Measurements from ENCODE around the gene SPRR1B.
A peak's percentile ranks its signal among the peaks of the same experiment; 100 is the strongest.
"Not testable (repeated sequence)": the region's sequence is repeated elsewhere in the genome, so short reads cannot be mapped to it uniquely, and the experiment has no call there.

The SPRR1B gene

DNA sequence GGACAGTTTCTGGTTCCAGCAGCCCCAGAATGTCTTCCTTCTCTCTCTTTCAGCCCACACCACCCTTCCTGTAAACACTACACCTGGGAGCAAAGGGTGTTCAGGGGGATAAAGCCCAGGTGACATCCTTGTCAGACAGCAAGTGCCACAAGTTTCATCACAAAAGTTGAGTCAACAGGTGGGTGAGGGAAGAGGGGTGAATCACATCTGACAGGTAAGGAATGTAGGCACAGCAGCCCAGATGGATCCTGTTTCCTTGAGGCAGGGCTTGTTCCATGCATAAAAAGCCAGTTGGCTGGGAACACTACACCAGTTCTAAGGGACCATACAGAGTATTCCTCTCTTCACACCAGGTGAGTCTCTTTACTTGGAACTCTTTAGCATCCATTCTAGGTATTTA, at the start of gene SPRR1B:
Gene SPRR1B, plus strand, starts transcription at position 309 of the 400 bp plus-strand sequence. CDS start 1,143 bp downstream, outside the sequence.
- no peak for DNase-seq

DNA sequence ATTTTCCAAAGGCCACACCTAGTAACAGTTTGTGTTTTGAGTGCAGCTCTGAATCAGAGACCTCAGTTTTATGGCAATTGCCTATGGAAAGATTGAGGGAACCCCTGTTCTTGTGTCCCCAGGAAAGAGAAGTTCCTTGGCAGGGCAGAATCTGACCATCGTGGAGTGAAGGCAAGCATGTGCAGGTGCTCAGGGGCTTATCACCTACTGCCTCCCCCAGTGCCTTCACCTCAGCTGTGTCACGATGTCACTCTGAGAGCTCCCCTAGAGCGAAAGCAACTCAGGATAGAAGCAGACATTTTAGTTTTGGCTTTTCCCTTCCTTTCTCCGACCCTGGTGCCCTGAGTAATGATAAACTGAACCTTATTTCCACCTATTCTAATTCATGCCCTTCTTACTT, 48.9 kb upstream of the SPRR1B start:
- DNase-seq = no peak

DNA sequence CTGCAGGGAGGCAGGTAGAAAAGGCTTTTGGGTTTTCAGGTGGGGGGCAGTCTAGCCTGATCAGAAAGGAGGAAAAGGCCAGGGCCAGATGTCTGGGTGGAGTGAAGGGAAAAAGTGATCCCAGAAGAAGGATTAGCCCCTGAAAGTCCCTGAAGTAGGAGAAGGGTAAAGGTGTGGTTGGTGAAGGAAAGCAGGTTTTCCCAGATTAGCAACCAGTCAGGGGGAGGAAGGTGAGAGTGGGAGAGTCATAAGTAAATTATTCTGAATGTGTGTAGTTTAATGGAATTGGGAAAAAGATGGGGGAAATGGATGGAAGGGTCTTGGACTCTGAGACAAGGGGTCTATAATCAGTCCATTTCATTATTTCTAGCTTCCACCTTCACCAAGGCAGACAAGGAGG, 47.8 kb upstream of the SPRR1B start:
- DNase-seq = no peak

DNA sequence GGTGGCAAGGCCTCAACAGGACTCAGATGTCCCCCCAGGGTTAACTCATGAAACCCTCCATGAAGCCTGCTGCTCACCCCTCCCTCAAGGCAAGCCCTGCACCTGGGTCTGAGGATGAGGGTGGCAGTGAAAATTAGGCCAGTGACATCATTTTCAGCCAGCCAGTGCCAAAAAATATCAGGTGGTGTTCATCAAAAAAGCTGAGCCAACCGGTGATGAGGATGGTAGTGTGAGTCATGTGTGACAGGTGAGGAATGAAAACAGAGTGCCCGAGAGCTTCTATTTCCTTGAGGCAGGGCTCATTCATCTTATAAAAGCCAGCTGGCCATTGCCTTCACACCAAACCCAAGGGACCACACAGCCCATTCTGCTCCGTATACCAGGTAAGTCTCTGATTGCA, 47.3 kb upstream of the SPRR1B start, which contains the start of gene SPRR1A:
Gene SPRR1A, plus strand, starts transcription at position 339 of the 400 bp plus-strand sequence. CDS start 1,150 bp downstream, outside the sequence.
- DNase-seq = no peak

DNA sequence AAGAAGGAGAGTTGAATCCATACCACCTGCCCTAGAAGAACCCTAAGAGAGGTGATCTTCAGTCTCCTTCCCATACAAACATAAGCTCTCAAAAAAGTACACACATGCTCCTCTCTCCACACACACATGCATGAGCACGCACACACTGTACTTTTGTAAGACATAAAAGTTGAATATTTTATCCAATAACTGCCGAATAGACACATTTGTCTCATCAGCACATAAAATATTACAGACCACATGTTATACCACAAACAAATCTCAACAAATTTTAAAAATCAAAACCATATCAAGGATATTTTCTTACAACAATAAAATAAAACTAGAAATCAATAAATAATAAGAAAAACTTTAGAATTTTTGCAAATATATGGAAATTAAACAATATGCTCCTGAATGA, 44.4 kb upstream of the SPRR1B start:
- no peak for DNase-seq

DNA sequence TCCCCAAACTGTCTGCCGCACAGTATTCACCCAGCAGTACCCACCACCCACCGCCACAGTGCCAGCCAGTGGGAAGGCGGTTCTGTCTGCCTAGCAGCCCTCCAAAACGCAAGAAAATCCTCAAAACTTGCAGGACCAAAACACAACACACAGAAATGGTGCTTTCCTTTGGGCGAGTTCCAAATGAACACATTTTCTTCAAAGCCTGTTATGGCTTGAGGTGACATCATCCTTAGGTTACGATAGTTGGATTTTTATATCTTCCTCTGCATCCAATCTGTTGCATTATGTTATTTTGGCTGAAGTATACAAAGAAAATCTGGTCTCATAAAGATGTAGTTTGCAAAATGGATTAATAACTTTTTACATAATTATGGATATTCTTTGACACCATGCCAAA, 37.8 kb upstream of the SPRR1B start:
- no peak for DNase-seq

GRCh38 chr1:152995842-152996241, 35.2 kb upstream of the SPRR1B start:
- DNase-seq = no peak

DNA sequence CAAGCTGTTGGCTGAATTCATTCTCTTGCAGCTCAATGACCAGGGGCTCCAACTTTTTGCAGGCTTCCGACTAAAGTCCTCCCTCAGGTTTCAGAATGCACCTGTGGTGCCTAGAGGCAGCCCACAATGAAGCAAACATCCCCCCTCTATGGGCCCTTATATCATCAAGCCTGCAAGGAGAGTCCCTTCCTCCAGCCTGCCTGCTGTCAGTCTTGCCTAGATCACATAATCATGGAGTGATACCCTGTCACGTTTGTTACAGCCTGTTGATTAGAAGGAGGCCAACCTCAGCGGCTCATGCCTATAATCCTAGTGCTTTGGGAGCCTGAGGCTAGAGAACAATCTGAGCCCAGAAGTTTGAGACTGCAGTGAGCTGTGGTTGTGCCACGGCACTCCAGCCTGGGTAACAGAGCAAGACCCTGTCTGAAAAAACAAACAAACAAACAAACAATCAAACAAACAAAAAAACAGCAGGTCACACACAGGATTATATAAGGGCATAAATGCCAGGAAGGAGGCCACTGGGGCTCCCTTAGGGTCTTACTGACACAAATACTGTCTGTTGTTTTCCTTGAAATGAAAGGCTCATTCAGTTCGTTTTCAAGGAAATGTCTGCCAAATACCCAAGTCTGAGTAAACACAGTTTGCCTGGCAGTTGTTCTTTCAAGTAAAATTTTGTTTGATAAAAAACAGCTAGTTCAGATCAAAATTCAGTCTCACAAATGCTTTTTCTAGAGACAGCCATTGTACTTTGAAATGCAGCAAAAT, 34.2 kb upstream of the SPRR1B start:
- DNase-seq = no peak

- peak; percentile 60 for DNase-seq
Measured at GRCh38 chr1:152997901-152998300, 33.1 kb upstream of the SPRR1B start.

DNA sequence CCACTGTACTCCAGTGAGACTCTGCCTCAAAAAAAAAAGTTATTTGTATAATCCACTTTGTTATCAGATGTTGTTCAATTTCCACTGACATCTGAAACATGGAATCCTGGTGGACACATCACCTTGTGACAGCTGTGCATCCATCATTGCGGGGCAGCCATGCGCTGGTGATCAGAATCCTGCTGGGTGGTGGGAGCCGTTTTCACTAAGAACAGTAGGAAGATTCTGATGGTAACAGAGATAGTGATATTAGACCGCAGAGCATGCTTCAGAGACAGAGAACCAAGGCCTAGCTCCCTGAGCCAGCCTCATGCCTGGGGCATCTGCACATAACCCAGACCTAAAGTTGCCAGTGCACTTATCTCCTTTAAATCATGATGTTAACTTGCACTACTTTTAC, 32.5 kb upstream of the SPRR1B start:
- DNase-seq = no peak

- DNase-seq = no peak
Measured at GRCh38 chr1:152999818-153000217, 31.2 kb upstream of the SPRR1B start.

GRCh38 chr1:153000294-153000693, 30.7 kb upstream of the SPRR1B start:
- DNase-seq = no peak

DNA sequence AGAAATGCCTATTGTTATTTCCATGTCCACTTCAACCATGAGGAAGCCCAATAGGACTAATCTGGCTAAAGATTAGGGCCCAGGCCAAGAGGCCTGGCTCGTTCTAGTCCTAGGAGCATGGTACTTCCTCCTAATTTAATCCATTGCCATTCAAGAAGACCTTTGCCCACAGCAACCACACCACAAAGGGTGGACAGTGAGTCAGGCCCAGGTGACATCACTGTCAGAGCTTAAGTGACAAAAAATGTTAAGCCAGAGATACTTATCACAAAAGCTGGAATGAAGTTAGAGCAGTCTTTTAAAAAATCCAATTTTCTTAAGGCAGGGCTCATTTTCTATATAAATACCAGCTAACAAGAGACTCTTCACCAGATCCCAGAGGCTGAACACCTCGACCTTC, 29.6 kb upstream of the SPRR1B start, which contains the start of gene SPRR3:
Gene SPRR3, plus strand, starts transcription at position 368 of the 400 bp plus-strand sequence. CDS start 1,272 bp downstream, outside the sequence.
- DNase-seq = no peak

GRCh38 chr1:153011235-153011758, 19.7 kb upstream of the SPRR1B start:
- not testable (repeated sequence) for DNase-seq

- DNase-seq = not testable (repeated sequence)
Measured at GRCh38 chr1:153021829-153022228, 9.2 kb upstream of the SPRR1B start.

DNA sequence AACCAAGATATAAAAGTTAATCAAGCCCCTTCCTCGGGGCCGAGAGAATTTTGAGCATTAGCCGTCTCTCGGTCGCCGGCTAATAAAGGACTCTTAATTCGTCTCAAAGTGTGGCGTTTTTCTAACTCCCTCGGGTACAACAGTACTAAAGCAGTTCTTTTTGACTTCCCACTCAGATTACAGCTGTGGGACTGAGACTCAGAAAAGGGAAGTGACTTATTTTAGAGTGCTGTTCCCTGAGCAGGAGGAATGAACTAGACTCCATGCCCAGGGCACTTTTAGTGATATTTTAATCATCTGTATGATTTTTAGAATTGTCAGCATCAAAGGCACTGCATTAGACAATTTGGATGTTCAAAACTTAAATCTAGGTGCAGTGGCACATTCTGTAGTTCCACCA, 8.7 kb upstream of the SPRR1B start:
- DNase-seq = not testable (repeated sequence)

DNA sequence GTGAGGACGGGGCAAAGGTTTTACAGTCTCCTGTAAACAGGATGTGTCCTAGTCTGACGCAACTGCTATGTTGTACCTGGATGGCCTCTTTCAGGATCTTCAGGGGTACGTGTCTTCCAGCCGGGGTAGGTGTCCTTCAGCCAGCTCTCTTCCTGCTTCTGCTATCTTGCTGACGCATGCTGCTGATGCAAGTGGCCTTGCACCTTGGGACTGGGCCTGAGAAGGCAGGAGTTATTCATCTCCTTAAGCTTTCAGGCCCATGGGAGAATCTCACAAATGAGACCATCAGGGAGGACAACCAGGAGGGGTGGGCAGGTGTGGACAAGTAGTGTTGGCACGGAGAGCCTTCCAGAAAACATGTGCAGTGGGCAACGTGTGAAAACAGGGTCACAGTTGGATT, 7.9 kb upstream of the SPRR1B start:
- no peak for DNase-seq

DNA sequence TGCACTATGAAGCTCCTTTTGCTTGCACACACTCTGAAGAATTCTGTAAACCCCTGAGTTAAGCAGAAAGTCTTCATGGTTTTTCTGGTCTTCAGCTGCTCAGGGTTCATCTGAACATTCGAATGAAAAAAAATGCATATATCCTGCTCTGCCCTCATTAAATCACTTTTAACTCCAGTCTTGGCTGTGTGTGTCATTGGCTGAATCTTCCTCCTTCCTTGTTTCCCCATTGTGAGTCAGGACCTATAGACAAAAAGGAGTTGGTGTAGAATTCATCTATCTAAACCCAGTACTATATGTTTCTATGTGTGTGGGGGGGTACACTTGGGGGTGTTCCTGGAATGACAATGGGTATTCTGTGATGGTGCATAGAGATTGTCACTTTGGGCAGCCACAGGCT, 6.6 kb upstream of the SPRR1B start:
- DNase-seq = no peak

DNA sequence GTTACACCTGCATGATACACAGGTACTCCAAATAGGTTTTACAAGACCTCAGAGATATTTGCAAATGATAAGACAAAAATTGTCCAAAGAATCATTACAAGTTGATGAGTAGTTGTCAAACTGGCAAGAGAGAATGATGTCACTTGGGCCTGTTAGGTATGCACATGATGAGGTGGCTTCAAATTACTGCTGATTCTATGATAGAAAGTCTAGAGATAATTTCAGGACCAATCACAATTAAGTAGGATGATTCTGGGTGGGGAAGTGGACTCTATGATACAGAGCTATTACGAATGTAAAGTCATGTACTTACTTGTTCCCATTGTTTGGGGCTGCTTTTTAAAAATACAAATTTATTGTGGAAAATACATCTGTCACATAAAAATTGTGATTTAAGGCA, 5.2 kb upstream of the SPRR1B start:
- no peak for DNase-seq

DNA sequence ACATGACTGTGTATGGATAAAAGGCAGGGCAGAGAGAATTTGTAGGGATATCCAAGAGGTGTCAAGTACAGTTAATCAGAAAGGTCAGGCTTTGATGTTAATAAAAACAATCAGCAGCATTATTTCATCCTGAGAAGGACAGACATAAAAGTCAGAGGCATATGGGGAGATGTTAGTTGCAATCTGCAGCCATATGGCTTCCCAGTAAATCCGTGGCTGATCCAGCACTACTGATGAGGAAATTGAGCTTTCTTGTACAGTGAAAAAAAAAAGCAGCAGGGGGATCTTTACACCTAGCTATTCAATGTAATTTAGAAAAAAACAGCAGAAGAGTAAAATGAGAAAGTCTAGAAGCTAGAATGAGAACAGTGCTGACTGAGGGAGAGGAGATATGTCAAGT, 2.2 kb upstream of the SPRR1B start:
- DNase-seq = peak; percentile 1

GRCh38 chr1:153032073-153032472, 1.1 kb downstream of the SPRR1B start:
- no peak for DNase-seq

GRCh38 chr1:153032677-153033308, 1.8 kb downstream of the SPRR1B start:
- no peak for DNase-seq

DNA sequence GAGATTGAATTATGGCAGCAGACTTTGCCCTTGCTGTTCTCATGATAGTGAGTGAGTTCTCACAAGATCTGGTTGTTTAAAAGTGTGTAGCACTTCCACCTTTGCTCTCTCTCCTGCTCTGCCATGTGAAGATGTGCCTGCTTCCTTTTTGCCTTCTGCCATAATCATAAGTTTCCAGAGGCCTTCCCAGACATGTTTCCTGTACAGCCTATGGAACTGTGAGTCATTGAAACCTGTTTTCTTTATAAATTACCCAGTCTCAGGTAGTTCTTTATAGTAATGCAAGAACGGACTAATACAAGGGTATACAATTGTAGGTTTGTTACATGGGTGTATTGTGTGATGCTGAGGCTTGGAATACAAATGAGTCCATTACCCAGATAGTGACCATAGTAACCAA, 4.2 kb downstream of the SPRR1B start:
- DNase-seq = no peak
